Thyroid gland (tissue), 4 donors: ENCODE measurements around the gene THAP8. TPM values are rescaled to one million over a fixed set of nuclear protein-coding genes. Genes with fewer than 3 reads are reported as not detected.

ENCODE experiments used
- DNase-seq, 2 donors: peaks; one replicate each; pipeline ENCODE4 v3.0.0-alpha.2; 2019
- H3K27ac ChIP-seq, 3 donors: fragments of 200-600 bp; sonication (generic); 1 replicate in 2 of 3; 2 replicates in 1 of 3; pipeline ENCODE4 v1.5.1; 2016 to 2019; ENCODE audit warnings: mild to moderate bottlenecking in 1 of 3, moderate library complexity in 1 of 3
- H3K27me3 ChIP-seq: fragments of 200-600 bp; sonication (generic); one replicate; pipeline ENCODE4 v1.5.1; 2019
- H3K36me3 ChIP-seq, 2 donors: fragments of 200-600 bp; sonication (generic); one replicate each; pipeline ENCODE4 v1.5.1; 2016 to 2019
- H3K4me1 ChIP-seq, 2 donors: fragments of 200-600 bp; sonication (generic); one replicate each; pipeline ENCODE4 v1.5.1; 2017 to 2019
- H3K4me3 ChIP-seq, 3 donors: fragments of 200-600 bp; sonication (generic); replicated peaks in 1 of 3; 1 replicate in 2 of 3; 2 replicates in 1 of 3; pipeline ENCODE4 v1.5.1; 2016; ENCODE audit warnings: mild to moderate bottlenecking in 1 of 3
- H3K9me3 ChIP-seq: fragments of 200-600 bp; sonication (generic); one replicate; pipeline ENCODE4 v1.5.1; 2017
- POLR2A ChIP-seq, 2 donors: fragments of 450-650 bp; IDR thresholded peaks; one replicate each; pipeline ENCODE4 v1.6.1; 2017; ENCODE audit warnings: antibody characterized with exemption in 2 of 2, mild to moderate bottlenecking in 2 of 2, moderate library complexity in 1 of 2
- WGBS, 2 donors: methylation state at CpG; one replicate each; pipeline ENCODE4 v1.1.5; 2017; 5-methylcytosine and 5-hydroxymethylcytosine counted together
- intact Hi-C: fragments of 100-400 bp; cut with DNase I; formaldehyde crosslinking; loops from one replicate; pipeline ENCODE4 v1.15.1; 2023
- total RNA-seq, 4 donors: library from RNA; depleted of rRNA; stranded (reverse); fragments of >200 nt; gene quantifications; one replicate each; pipeline ENCODE4 v1.2.3, GENCODE V29; 2016
- TF ChIP-seq, protein P1 (sequence below), 6 experiments: fragments of 200-600 bp in 3 of 6; fragments of 450-650 bp in 3 of 6; sonication (generic) in 3 of 6; IDR thresholded peaks; one replicate each; pipeline ENCODE4 v1.5.1; 2016 to 2019; ENCODE audit warnings: antibody characterized with exemption in 6 of 6, mild to moderate bottlenecking in 2 of 6, inconsistent platforms in 1 of 6, moderate library complexity in 1 of 6

The THAP8 gene
- total RNA-seq, 4 donors from 2014 or later = 5.0 to 14.2 (median 10.1) TPM

DNA sequence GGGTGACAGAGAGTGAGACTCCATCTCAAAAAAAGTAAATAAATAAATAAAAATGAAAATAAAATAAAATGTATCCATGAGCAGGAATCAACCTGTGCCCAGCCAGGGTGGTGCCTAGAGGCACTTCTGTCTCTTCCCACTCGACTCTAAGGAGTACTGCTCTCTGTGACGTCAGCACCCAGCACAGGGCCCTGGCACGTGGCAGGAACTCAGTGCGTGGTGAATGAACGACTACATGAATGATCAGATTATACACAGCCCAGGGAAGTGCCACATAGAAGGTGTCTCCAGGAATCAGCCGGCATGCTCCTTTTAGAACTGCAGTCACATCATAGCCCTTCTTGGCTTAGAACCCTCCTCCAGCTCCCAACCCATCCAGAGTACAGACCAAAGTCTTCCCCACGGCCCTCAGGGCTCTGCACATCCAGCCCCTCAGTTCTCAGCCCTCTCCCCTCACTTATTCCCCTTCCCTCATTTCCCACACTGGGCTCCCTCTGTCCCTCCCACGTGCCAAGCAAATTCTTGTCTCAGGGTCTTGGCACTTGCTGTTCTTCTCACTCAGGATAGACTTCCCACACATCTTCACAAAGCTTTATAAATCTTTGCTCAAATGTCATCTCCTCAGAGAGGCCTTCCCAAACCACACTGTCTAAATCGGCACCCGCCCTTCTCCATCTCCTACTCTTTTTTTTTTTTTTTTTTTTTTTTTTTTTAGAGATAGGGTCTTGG, 25.6 kb downstream of the THAP8 start:
- intact Hi-C loops = no loop called here
- Histone ChIP-seq H3K4me1 (peaks cover 4 to 11% of the 10 kb centered on the region in 2 donors), H3K9me3 (no peaks in the 10 kb centered on the region), H3K27me3 (no peaks in the 10 kb centered on the region), H3K4me3 (no peak overlapping the region), H3K36me3 (no peaks in the 10 kb centered on the region), H3K27ac (no peak overlapping the region)
- DNase-seq = no peak
- 81 to 84% methylated on average over 10 of the region's 10 CpGs for WGBS, 2 donors
- TF ChIP-seq, protein P1, sequence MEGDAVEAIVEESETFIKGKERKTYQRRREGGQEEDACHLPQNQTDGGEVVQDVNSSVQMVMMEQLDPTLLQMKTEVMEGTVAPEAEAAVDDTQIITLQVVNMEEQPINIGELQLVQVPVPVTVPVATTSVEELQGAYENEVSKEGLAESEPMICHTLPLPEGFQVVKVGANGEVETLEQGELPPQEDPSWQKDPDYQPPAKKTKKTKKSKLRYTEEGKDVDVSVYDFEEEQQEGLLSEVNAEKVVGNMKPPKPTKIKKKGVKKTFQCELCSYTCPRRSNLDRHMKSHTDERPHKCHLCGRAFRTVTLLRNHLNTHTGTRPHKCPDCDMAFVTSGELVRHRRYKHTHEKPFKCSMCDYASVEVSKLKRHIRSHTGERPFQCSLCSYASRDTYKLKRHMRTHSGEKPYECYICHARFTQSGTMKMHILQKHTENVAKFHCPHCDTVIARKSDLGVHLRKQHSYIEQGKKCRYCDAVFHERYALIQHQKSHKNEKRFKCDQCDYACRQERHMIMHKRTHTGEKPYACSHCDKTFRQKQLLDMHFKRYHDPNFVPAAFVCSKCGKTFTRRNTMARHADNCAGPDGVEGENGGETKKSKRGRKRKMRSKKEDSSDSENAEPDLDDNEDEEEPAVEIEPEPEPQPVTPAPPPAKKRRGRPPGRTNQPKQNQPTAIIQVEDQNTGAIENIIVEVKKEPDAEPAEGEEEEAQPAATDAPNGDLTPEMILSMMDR (IDR thresholded peaks at IDR 0.05) = no peak
- no peak for TF ChIP-seq POLR2A (IDR thresholded peaks at IDR 0.05)

GRCh38 chr19:36027696-36028095, 26.4 kb downstream of the THAP8 start:
- DNase-seq = no peak
- no peak overlapping the region for H3K27ac ChIP-seq
- H3K9me3 ChIP-seq = no peaks in the 10 kb centered on the region
- intact Hi-C loops = no loop called here
- no peaks in the 10 kb centered on the region for H3K36me3 ChIP-seq
- no peak for TF ChIP-seq POLR2A (IDR thresholded peaks at IDR 0.05)
- TF ChIP-seq, protein P1 (IDR thresholded peaks at IDR 0.05) = no peak
- H3K4me1 ChIP-seq = peaks cover 4 to 7% of the 10 kb centered on the region in 2 donors
- no peaks in the 10 kb centered on the region for H3K27me3 ChIP-seq
- 95 to 96% methylated on average over 6 of the region's 6 CpGs for WGBS, 2 donors
- H3K4me3 ChIP-seq = no peak overlapping the region

DNA sequence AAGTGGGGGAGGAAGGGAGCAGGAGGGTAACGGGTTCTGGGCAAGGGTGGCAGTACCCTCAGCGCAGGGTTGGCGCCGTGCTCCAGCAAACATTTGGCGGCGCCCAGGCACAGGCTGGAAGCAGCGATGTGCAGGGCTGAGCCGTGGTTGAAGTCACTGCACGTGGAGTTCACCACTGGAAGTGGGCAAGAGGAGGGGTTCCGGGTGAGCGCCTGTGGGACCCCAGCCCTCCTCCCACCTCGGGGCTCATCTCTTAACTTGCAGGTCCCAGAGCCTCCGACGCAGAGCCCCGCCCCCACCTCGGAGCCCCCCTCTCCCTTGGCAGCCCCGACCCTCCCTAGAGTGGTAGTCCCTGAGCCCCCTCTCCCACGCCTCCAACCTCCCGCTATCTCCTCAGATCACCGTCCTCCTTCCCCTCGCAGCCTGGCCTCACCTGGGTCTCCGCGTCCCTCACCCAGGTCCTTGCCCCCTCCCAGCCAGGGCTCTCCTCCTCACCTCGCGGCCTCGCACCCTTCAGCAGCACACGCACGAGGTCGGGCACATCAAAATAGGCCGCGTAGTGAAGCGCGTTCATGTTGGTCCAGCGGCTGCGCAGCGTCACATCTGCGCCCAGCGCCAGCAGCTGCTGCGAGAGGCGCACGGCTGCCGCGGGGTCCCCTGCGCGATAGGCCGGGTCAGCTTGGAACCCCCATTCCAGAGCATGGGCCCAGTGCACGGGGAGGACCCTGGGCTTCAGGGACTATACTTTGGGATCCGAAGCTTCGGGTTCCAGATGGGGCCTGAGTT, 27.8 kb downstream of the THAP8 start:
- intact Hi-C loops = no loop called here
- Histone ChIP-seq H3K27ac (no peak overlapping the region), H3K9me3 (no peaks in the 10 kb centered on the region), H3K36me3 (no peaks in the 10 kb centered on the region), H3K4me1 (no peaks in the 10 kb centered on the region), H3K4me3 (no peak overlapping the region), H3K27me3 (no peaks in the 10 kb centered on the region)
- DNase-seq = no peak
- TF ChIP-seq, protein P1 (IDR thresholded peaks at IDR 0.05) = no peak
- no peak for TF ChIP-seq POLR2A (IDR thresholded peaks at IDR 0.05)
- 94 to 95% methylated on average over 46 to 49 of the region's 49 CpGs for WGBS, 2 donors

DNA sequence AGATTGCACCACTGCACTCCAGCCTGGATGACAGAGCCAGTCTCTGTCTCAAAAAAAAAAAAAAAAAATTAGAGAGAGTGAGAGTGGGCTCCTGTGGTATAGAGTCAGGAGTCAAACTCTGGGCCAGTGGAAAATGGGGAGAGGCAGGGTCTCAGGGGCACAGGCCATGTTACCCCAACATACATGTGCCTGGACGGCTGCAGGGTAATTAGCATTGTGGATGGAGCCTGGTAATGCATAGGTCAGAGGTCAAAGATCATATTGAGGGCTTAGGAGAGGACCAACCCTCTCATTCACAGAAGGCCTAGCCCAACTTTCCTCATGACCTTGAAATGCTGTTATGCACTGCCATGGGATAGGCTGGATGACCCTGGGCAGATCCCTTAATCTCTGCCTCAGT, 28.5 kb downstream of the THAP8 start:
- 73 to 77% methylated on average over 1 of the region's 1 CpG for WGBS, 2 donors
- intact Hi-C loops = no loop called here
- Histone ChIP-seq H3K4me3 (no peak overlapping the region), H3K27me3 (no peaks in the 10 kb centered on the region), H3K27ac (no peak overlapping the region), H3K36me3 (no peaks in the 10 kb centered on the region), H3K9me3 (no peaks in the 10 kb centered on the region), H3K4me1 (no peaks in the 10 kb centered on the region)
- DNase-seq = no peak
- TF ChIP-seq, protein P1 (IDR thresholded peaks at IDR 0.05) = no peak
- no peak for TF ChIP-seq POLR2A (IDR thresholded peaks at IDR 0.05)

GRCh38 chr19:36023432-36023831, 30.7 kb downstream of the THAP8 start:
- 93 to 97% methylated on average over 5 of the region's 5 CpGs for WGBS, 2 donors
- no peaks in the 10 kb centered on the region for H3K9me3 ChIP-seq
- no peak overlapping the region for H3K4me3 ChIP-seq
- no peaks in the 10 kb centered on the region for H3K4me1 ChIP-seq
- H3K27ac ChIP-seq = no peak overlapping the region
- TF ChIP-seq, protein P1 (IDR thresholded peaks at IDR 0.05) = no peak
- no peak for TF ChIP-seq POLR2A (IDR thresholded peaks at IDR 0.05)
- H3K36me3 ChIP-seq = no peaks in the 10 kb centered on the region
- DNase-seq = no peak
- intact Hi-C loops = no loop called here
- no peaks in the 10 kb centered on the region for H3K27me3 ChIP-seq
